DMS153 treated with DMSO at 0.1 percent for 48 hours (cell line): ENCODE results near the gene MRPS9.

Source experiments
- DNase-seq: peaks from one replicate; lab custom pipeline; 2025; ENCODE audit not compliant: unreplicated experiment; lab: John Stamatoyannopoulos, UW

MRPS9 gene

GRCh38 chr2:105117565-105117964 is 79.7 kb downstream of the MRPS9 start:
- DNase-seq, result no peak

- DNase-seq, result no peak
These were observed 81.1 kb downstream of the MRPS9 start for GRCh38 chr2:105118960-105119359.

GRCh38 chr2:105121434-105121833 is 83.6 kb downstream of the MRPS9 start:
- no peak for DNase-seq

- no peak for DNase-seq
These were observed 87.6 kb downstream of the MRPS9 start for GRCh38 chr2:105125428-105125827.

- DNase-seq, result no peak
These were observed 88.1 kb downstream of the MRPS9 start for GRCh38 chr2:105125920-105126319.

GRCh38 chr2:105126336-105126735 is 88.5 kb downstream of the MRPS9 start:
- DNase-seq, result no peak

- no peak for DNase-seq
These were observed 89.5 kb downstream of the MRPS9 start for GRCh38 chr2:105127289-105127915.

- no peak for DNase-seq
These were observed 91.9 kb downstream of the MRPS9 start for GRCh38 chr2:105129722-105130232.

GRCh38 chr2:105130546-105130945 is 92.7 kb downstream of the MRPS9 start:
- no peak for DNase-seq

GRCh38 chr2:105134081-105134480 is 96.2 kb downstream of the MRPS9 start:
- no peak for DNase-seq

GRCh38 chr2:105135436-105135835 is 97.6 kb downstream of the MRPS9 start:
- no peak for DNase-seq

GRCh38 chr2:105136394-105136793 is 98.5 kb downstream of the MRPS9 start:
- DNase-seq, result no peak

GRCh38 chr2:105138643-105139042 is 100.8 kb downstream of the MRPS9 start:
- DNase-seq, result no peak

GRCh38 chr2:105139556-105140239 is 101.8 kb downstream of the MRPS9 start:
- DNase-seq, result no peak

- DNase-seq, result no peak
These were observed 102.3 kb downstream of the MRPS9 start for GRCh38 chr2:105140240-105140568.

GRCh38 chr2:105141099-105141614 is 103.3 kb downstream of the MRPS9 start:
- no peak for DNase-seq

- no peak for DNase-seq
These were observed 104.4 kb downstream of the MRPS9 start for GRCh38 chr2:105142239-105142638.

- DNase-seq, result no peak
These were observed 105.2 kb downstream of the MRPS9 start for GRCh38 chr2:105143094-105143466.

- DNase-seq, result peak; percentile 11
These were observed 105.7 kb downstream of the MRPS9 start for GRCh38 chr2:105143467-105144151.

- DNase-seq, result no peak
These were observed 106.5 kb downstream of the MRPS9 start for GRCh38 chr2:105144152-105144940.

GRCh38 chr2:105144941-105145300 is 107.1 kb downstream of the MRPS9 start:
- no peak for DNase-seq
